Esophagus squamous epithelium (tissue), 5 donors: ENCODE data around the gene TOP3A. TPM values are rescaled to one million over a fixed set of nuclear protein-coding genes. Genes with fewer than 3 reads are reported as not detected.
"Not testable (repeated sequence)": the region's sequence is repeated elsewhere in the genome, so short reads cannot be mapped to it uniquely, and the experiment has no call there.

ENCODE experiments used
- DNase-seq: peaks from one replicate; lab custom pipeline; 2025; lab: John Stamatoyannopoulos, UW
- H3K27ac ChIP-seq, 4 donors: fragments of 200-600 bp; sonication (generic); one replicate each; pipeline ENCODE4 v1.5.1; 2016 to 2019; ENCODE audit warnings: mild to moderate bottlenecking in 1 of 4
- H3K27me3 ChIP-seq, 4 donors: fragments of 200-600 bp; sonication (generic); 1 replicate in 3 of 4; 2 replicates in 1 of 4; pipeline versions ENCODE4 v1.5.1 to v1.6.0; 2017 to 2021; ENCODE audit warnings: antibody characterized with exemption in 1 of 4
- H3K36me3 ChIP-seq, 3 donors: fragments of 200-600 bp; sonication (generic); one replicate each; pipeline ENCODE4 v1.5.1; 2016 to 2019
- H3K4me1 ChIP-seq, 3 donors: fragments of 200-600 bp; sonication (generic); one replicate each; pipeline ENCODE4 v1.5.1; 2017 to 2019
- H3K4me3 ChIP-seq, 4 donors: fragments of 200-600 bp; sonication (generic); 1 replicate in 3 of 4; 2 replicates in 1 of 4; pipeline ENCODE4 v1.5.1; 2016 to 2019; ENCODE audit warnings: mild to moderate bottlenecking in 2 of 4, moderate library complexity in 1 of 4
- H3K9me3 ChIP-seq, 3 donors: fragments of 200-600 bp; sonication (generic); one replicate each; pipeline ENCODE4 v1.5.1; 2016 to 2019
- CTCF ChIP-seq, 6 experiments: fragments of 450-650 bp in 4 of 6; fragments of 200-600 bp in 2 of 6; sonication (generic) in 2 of 6; IDR thresholded peaks; one replicate each; pipeline ENCODE4 v1.5.1; 2016 to 2019; ENCODE audit warnings: antibody characterized with exemption in 6 of 6, mild to moderate bottlenecking in 4 of 6, moderate library complexity in 4 of 6
- POLR2A ChIP-seq, 4 donors: fragments of 450-650 bp; IDR thresholded peaks; one replicate each; pipeline ENCODE4 v1.6.1; 2017; ENCODE audit warnings: antibody characterized with exemption in 4 of 4, mild to moderate bottlenecking in 4 of 4, moderate library complexity in 3 of 4
- WGBS, 2 donors: methylation state at CpG; one replicate each; pipeline ENCODE4 v1.1.5; 2018; 5-methylcytosine and 5-hydroxymethylcytosine counted together
- intact Hi-C: fragments of 100-400 bp; cut with DNase I; formaldehyde crosslinking; loops from one replicate; pipeline ENCODE4 v1.15.0; 2022
- total RNA-seq, 4 donors: library from RNA; depleted of rRNA; stranded (reverse); fragments of >200 nt; gene quantifications; one replicate each; pipeline ENCODE4 v1.1.0, GENCODE V29; 2016
- donor health status: DM: yes; HTN: yes; CAD: no.

TOP3A gene
- total RNA-seq, 4 donors from 2014 or later: 17.9 to 34.0 (median 21.1) TPM

- 0% methylated on average over 22 to 25 of the region's 39 CpGs for WGBS, 2 donors
- Histone ChIP-seq H3K27me3 (no peaks in the 10 kb centered on the region), H3K9me3 (no peaks in the 10 kb centered on the region), H3K36me3 (peaks cover 0 to 59% (median under 1%) of the 10 kb centered on the region in 3 donors), H3K27ac (peak overlapping the region; percentile 90 to 93 (median 90)), H3K4me1 (peaks cover 42 to 66% (median 52%) of the 10 kb centered on the region in 3 donors), H3K4me3 (peak overlapping the region; percentile 69 to 92 (median 88))
- TF ChIP-seq CTCF (IDR thresholded peaks at IDR 0.05) (no peak), POLR2A (IDR thresholded peaks at IDR 0.05) (no peak)
- DNase-seq: no peak
- intact Hi-C loops: no loop called here
Observed at GRCh38 chr17:18314059-18314730, 599 bp downstream of the TOP3A start.

- Histone ChIP-seq H3K4me3 (no peak overlapping the region), H3K27me3 (no peaks in the 10 kb centered on the region), H3K27ac (no peak overlapping the region), H3K9me3 (no peaks in the 10 kb centered on the region), H3K36me3 (peaks cover 0 to 78% (median 26%) of the 10 kb centered on the region in 3 donors), H3K4me1 (peaks cover 8 to 26% (median 17%) of the 10 kb centered on the region in 3 donors)
- intact Hi-C loops: no loop called here
- no peak for TF ChIP-seq CTCF (IDR thresholded peaks at IDR 0.05)
- TF ChIP-seq POLR2A (IDR thresholded peaks at IDR 0.05): no peak
- 91 to 94% methylated on average over 4 of the region's 4 CpGs for WGBS, 2 donors
- no peak for DNase-seq
Observed at GRCh38 chr17:18309202-18309601, 5.6 kb downstream of the TOP3A start.

- H3K9me3 ChIP-seq, H3K27ac ChIP-seq, DNase-seq, intact Hi-C loops, H3K4me1 ChIP-seq, H3K27me3 ChIP-seq, H3K4me3 ChIP-seq: not testable (repeated sequence)
- peaks cover 12 to 100% (median 53%) of the 10 kb centered on the region in 3 donors for H3K36me3 ChIP-seq
- 82 to 87% methylated on average over 13 of the region's 13 CpGs for WGBS, 2 donors
Observed at GRCh38 chr17:18303206-18303605, 11.6 kb downstream of the TOP3A start.

- TF ChIP-seq POLR2A (IDR thresholded peaks at IDR 0.05) (no peak), CTCF (IDR thresholded peaks at IDR 0.05) (no peak)
- no peaks in the 10 kb centered on the region for H3K9me3 ChIP-seq
- H3K27ac ChIP-seq: no peak overlapping the region
- intact Hi-C loops: no loop called here
- peaks cover 12 to 92% (median 41%) of the 10 kb centered on the region in 3 donors for H3K36me3 ChIP-seq
- no peaks in the 10 kb centered on the region for H3K27me3 ChIP-seq
- 79 to 83% methylated on average over 8 of the region's 8 CpGs for WGBS, 2 donors
- no peaks in the 10 kb centered on the region for H3K4me1 ChIP-seq
- DNase-seq: no peak
- no peak overlapping the region for H3K4me3 ChIP-seq
Observed at GRCh38 chr17:18300725-18301480, 13.9 kb downstream of the TOP3A start.

- WGBS, 2 donors: no CpG with 5 or more reads among the region's 30 CpGs
- H3K9me3 ChIP-seq, H3K4me1 ChIP-seq, intact Hi-C loops, DNase-seq, H3K27ac ChIP-seq, H3K4me3 ChIP-seq, H3K27me3 ChIP-seq: not testable (repeated sequence)
- H3K36me3 ChIP-seq: peaks cover 12 to 92% (median 26%) of the 10 kb centered on the region in 3 donors
Observed at GRCh38 chr17:18298061-18298460, 16.7 kb downstream of the TOP3A start.
